HepG2 (cell line): ENCODE results near the gene ZC3H18. TPM values are rescaled to one million over a fixed set of nuclear protein-coding genes. Genes with fewer than 3 reads are reported as not detected.
A peak's percentile ranks its signal among the peaks of the same experiment; 100 is the strongest.

Source experiments
- CBFB ChIP-seq: sonication (generic); formaldehyde crosslinking; IDR thresholded peaks from 2 replicates; pipeline ENCODE4 v1.4.0; 2020; ENCODE audit warnings: missing genetic modification reagents
- FOSL1 ChIP-seq: sonication (generic); formaldehyde crosslinking; IDR thresholded peaks from 2 replicates; pipeline ENCODE4 v1.9.0; 2021; ENCODE audit warnings: missing genetic modification reagents, borderline replicate concordance
- GATAD2A ChIP-seq: IDR thresholded peaks from 2 replicates; pipeline ENCODE4 v1.6.1; 2016
- GTF2F1 ChIP-seq: fragments of 150-350 bp; IDR thresholded peaks from 2 replicates; pipeline ENCODE4 v1.6.1; 2014; ENCODE audit warnings: low read length
- GZF1 ChIP-seq: sonication (generic); formaldehyde crosslinking; IDR thresholded peaks from 2 replicates; pipeline ENCODE4 v1.5.1; 2020; ENCODE audit warnings: mild to moderate bottlenecking, missing genetic modification reagents
- HBP1 ChIP-seq: IDR thresholded peaks from 2 replicates; pipeline ENCODE4 v1.6.1; 2016; ENCODE audit warnings: low read depth, control low read depth
- HINFP ChIP-seq: sonication (generic); formaldehyde crosslinking; IDR thresholded peaks from 2 replicates; pipeline ENCODE4 v1.4.0; 2020; ENCODE audit warnings: low read depth, mild to moderate bottlenecking, missing genetic modification reagents
- NFE2L2 ChIP-seq: fragments of 150-350 bp; IDR thresholded peaks from 2 replicates; pipeline ENCODE4 v1.6.1; 2014; ENCODE audit warnings: low read length
- PAX8 ChIP-seq: sonication (generic); formaldehyde crosslinking; IDR thresholded peaks from 2 replicates; pipeline ENCODE4 v1.8.0; 2022; ENCODE audit warnings: mild to moderate bottlenecking, missing genetic modification reagents, borderline replicate concordance
- POGZ ChIP-seq: sonication (generic); formaldehyde crosslinking; IDR thresholded peaks from 2 replicates; pipeline ENCODE4 v1.4.0; 2020; ENCODE audit warnings: mild to moderate bottlenecking, missing genetic modification reagents
- SRSF9 ChIP-seq: fragments of 200-400 bp; formaldehyde crosslinking; IDR thresholded peaks from 2 replicates; pipeline ENCODE4 v1.6.1; 2018; ENCODE audit warnings: borderline replicate concordance, mild to moderate bottlenecking, low read depth, low read length; ENCODE audit not compliant: insufficient read depth, poor library complexity, severe bottlenecking
- STAT5B ChIP-seq: sonication (generic); formaldehyde crosslinking; IDR thresholded peaks from 2 replicates; pipeline ENCODE4 v1.4.0; 2020; ENCODE audit warnings: missing genetic modification reagents
- ZFAT ChIP-seq: sonication (generic); formaldehyde crosslinking; conservative IDR thresholded peaks from 2 replicates; pipeline ENCODE4 v1.8.1; 2023; ENCODE audit warnings: missing genetic modification reagents, inconsistent platforms
- ZIK1 ChIP-seq: sonication (generic); formaldehyde crosslinking; IDR thresholded peaks from 2 replicates; pipeline ENCODE4 v1.5.0; 2020; ENCODE audit warnings: mild to moderate bottlenecking, low read depth, missing genetic modification reagents, borderline replicate concordance
- ZNF138 ChIP-seq: sonication (generic); formaldehyde crosslinking; IDR thresholded peaks from 2 replicates; pipeline ENCODE4 v1.5.0; 2020; ENCODE audit warnings: mild to moderate bottlenecking, low read depth, missing genetic modification reagents
- ZNF160 ChIP-seq: sonication (generic); formaldehyde crosslinking; IDR thresholded peaks from 2 replicates; pipeline ENCODE4 v1.8.0; 2022; ENCODE audit warnings: mild to moderate bottlenecking, inconsistent platforms, missing genetic modification reagents
- ZNF275 ChIP-seq: sonication (generic); formaldehyde crosslinking; IDR thresholded peaks from 2 replicates; pipeline ENCODE4 v1.8.0; 2022; ENCODE audit warnings: missing genetic modification reagents, mild to moderate bottlenecking, inconsistent platforms, borderline replicate concordance
- ZNF556 ChIP-seq: sonication (generic); formaldehyde crosslinking; IDR thresholded peaks from 2 replicates; pipeline ENCODE4 v1.4.0; 2020; ENCODE audit warnings: mild to moderate bottlenecking, missing genetic modification reagents, borderline replicate concordance
- ZNF75D ChIP-seq: sonication (generic); formaldehyde crosslinking; IDR thresholded peaks from 2 replicates; pipeline ENCODE4 v1.8.1; 2023; ENCODE audit warnings: missing genetic modification reagents, mild to moderate bottlenecking, borderline replicate concordance
- polyA plus RNA-seq, 8 experiments: library from polyadenylated mRNA; depleted of rRNA in 3 of 8; stranded (reverse) in 7 of 8; unstranded in 1 of 8; fragments of >200 nt; fragmentation: Illumina TruSeq in 4 of 8; extraction: Trizol in 4 of 8; gene quantifications; 2 replicates each; pipeline versions ENCODE4 v1.2.1 to v1.2.3, GENCODE V29; 2011 to 2016; ENCODE audit warnings: low read depth in 4 of 8, missing spikeins in 1 of 8, mixed read lengths in 1 of 8; ENCODE audit not compliant: insufficient read depth in 1 of 8
- total RNA-seq, 5 experiments: library from RNA; depleted of rRNA; stranded (reverse); fragments of >200 nt; fragmentation: Illumina TruSeq; extraction: Trizol; gene quantifications; 2 replicates each; pipeline ENCODE4 v1.2.3, GENCODE V29; 2016; ENCODE audit warnings: low read depth in 1 of 5
- TF ChIP-seq, protein P1 (sequence below): sonication (generic); formaldehyde crosslinking; IDR thresholded peaks from 2 replicates; pipeline ENCODE4 v1.4.0; 2020; ENCODE audit warnings: missing genetic modification reagents, borderline replicate concordance

ZC3H18 gene
- total and polyA plus RNA-seq, 2 of the 13 experiments (the other 11 are each of a cell fraction or from before 2014, with no cell fraction given) = 11.2 to 27.4 TPM

DNA sequence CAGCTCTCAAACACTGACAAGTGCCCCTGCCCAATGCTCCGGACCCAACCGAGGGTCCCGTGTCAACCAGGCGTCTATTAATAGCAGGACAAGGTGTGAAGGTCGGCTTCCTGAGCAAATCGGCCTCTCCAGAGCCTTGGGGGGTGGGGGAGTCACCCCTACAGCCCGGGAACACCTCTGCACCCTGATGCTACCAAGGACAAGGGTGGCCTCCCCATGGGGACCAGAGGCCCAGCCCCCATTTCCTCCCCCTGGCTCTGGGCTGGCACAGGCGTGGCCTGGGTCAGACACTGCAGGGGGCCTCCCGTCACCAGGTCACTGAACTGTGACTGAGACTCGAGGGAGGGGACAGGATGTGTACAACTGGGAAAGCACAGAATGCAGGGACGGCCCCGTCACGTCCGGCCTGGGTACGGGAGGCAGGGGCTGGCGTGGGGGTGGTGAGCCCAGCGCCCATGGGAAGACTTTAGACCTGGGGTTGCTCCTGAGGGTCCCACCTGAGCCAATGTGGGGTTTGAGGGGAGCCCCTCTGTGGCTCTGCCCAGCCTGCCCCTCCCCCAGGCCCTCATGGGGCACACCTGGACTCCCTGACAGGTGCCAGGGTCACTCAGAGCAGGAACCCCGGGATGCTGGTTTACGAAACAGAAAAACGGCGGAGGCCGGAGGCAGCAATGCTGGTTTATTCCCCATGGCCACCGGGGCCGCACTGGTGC, 81.2 kb downstream of the ZC3H18 start (continued):
- TF ChIP-seq NFE2L2 (no peak), ZFAT (CRISPR knock-in tag) (no peak), HINFP (CRISPR knock-in tag) (no peak), ZIK1 (CRISPR knock-in tag) (peak; percentile 13), ZNF75D (CRISPR knock-in tag) (no peak), GTF2F1 (no peak), ZNF556 (CRISPR knock-in tag) (peak; percentile 84), FOSL1 (CRISPR knock-in tag) (no peak; the same call in 1 of the 2 replicates), ZNF275 (CRISPR knock-in tag) (no peak; the same call in 1 of the 2 replicates), GATAD2A (CRISPR knock-in tag) (peak; percentile 94), POGZ (CRISPR knock-in tag) (peak; percentile 66), GZF1 (CRISPR knock-in tag) (peak; percentile 34; the same call in 1 of the 2 replicates), CBFB (CRISPR knock-in tag) (no peak), ZNF138 (CRISPR knock-in tag) (no peak; the same call in 1 of the 2 replicates), HBP1 (CRISPR knock-in tag) (no peak; the same call in 1 of the 2 replicates), SRSF9 (no peak), STAT5B (CRISPR knock-in tag) (0 out of 2 replicates have a peak, but pooled peaks have one; percentile 69), ZNF160 (CRISPR knock-in tag) (no peak; the same call in 1 of the 2 replicates), PAX8 (CRISPR knock-in tag) (no peak)
- TF ChIP-seq, protein P1, sequence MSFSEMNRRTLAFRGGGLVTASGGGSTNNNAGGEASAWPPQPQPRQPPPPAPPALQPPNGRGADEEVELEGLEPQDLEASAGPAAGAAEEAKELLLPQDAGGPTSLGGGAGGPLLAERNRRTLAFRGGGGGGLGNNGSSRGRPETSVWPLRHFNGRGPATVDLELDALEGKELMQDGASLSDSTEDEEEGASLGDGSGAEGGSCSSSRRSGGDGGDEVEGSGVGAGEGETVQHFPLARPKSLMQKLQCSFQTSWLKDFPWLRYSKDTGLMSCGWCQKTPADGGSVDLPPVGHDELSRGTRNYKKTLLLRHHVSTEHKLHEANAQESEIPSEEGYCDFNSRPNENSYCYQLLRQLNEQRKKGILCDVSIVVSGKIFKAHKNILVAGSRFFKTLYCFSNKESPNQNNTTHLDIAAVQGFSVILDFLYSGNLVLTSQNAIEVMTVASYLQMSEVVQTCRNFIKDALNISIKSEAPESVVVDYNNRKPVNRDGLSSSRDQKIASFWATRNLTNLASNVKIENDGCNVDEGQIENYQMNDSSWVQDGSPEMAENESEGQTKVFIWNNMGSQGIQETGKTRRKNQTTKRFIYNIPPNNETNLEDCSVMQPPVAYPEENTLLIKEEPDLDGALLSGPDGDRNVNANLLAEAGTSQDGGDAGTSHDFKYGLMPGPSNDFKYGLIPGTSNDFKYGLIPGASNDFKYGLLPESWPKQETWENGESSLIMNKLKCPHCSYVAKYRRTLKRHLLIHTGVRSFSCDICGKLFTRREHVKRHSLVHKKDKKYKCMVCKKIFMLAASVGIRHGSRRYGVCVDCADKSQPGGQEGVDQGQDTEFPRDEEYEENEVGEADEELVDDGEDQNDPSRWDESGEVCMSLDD (CRISPR knock-in tag) = peak; percentile 52; the same call in 1 of the 2 replicates
